GM10248 (cell line): ENCODE measurements around the gene GAB2.

ENCODE experiments used
- CTCF ChIA-PET: fragments of 300-600 bp; sonication (Branson Sonifier 250); formaldehyde crosslinking; extraction: SDS; loops from one replicate; lab custom pipeline; 2021; ENCODE audit warnings: antibody characterized with exemption; lab: Yijun Ruan, JAX
- POLR2A ChIA-PET: fragments of 350-650 bp; sonication (Branson Sonifier 250); formaldehyde crosslinking; extraction: SDS; loops from one replicate; lab custom pipeline; 2020; ENCODE audit warnings: antibody characterized with exemption; lab: Yijun Ruan, JAX
- DNase-seq: peaks from one replicate; pipeline ENCODE4 v3.0.0; 2012; ENCODE audit errors: extremely low spot score
- TF ChIP-seq, protein P1 (sequence below): IDR thresholded peaks from 2 replicates; pipeline ENCODE4 v1.5.1; 2012; ENCODE audit warnings: mild to moderate bottlenecking, low read depth; ENCODE audit errors: extremely low read depth, missing control alignments, control extremely low read depth

GAB2 gene

DNA sequence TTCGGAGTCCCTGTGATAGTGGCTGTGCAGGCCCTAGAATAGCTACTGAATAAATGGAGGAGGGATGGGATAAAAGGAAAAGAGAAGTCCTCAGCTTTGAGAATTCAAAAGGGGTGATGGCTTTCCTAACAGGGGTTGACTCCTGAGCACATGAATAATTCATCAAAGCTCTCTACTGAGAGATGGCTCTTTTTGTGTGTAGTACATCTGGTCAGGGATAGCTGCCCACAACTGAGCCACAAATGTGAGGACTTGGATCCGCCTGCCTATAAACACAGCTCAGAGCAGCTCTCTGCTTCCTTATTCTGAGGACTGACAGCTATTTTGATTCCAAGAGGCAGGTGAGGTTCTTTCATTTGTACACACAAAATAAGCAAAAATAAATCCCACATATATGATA lies 146.6 kb downstream of the GAB2 start:
- CTCF ChIA-PET, result interaction anchor here (1.5 to 1.8 kb wide), 2 partner anchors 8 to 15 kb away, joined by 5 read pairs; no protein-coding TSS in a partner anchor
- POLR2A ChIA-PET, result no interaction called here
- DNase-seq, result no peak
- TF ChIP-seq, protein P1, sequence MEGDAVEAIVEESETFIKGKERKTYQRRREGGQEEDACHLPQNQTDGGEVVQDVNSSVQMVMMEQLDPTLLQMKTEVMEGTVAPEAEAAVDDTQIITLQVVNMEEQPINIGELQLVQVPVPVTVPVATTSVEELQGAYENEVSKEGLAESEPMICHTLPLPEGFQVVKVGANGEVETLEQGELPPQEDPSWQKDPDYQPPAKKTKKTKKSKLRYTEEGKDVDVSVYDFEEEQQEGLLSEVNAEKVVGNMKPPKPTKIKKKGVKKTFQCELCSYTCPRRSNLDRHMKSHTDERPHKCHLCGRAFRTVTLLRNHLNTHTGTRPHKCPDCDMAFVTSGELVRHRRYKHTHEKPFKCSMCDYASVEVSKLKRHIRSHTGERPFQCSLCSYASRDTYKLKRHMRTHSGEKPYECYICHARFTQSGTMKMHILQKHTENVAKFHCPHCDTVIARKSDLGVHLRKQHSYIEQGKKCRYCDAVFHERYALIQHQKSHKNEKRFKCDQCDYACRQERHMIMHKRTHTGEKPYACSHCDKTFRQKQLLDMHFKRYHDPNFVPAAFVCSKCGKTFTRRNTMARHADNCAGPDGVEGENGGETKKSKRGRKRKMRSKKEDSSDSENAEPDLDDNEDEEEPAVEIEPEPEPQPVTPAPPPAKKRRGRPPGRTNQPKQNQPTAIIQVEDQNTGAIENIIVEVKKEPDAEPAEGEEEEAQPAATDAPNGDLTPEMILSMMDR, result no peak

DNA sequence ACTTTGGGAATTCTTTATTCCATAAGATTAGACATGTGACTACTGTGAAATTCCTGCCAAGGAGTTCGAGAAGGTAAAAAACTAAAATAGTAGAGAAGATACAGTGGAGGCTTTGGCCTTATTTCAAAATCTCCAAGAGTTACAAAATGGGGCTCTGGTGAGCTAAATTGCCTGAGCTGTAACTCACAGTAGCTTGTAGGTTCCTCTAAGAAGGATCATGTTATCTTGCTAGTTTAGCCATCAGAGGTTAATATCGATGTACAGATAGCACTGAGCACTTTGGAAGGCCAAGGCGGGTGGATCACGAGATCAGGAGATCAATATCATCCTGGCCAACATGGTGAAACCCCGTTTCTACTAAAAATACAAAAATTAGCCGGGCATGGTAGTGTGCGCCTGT lies 147.8 kb downstream of the GAB2 start:
- ChIA-PET POLR2A (no interaction called here), CTCF (interaction anchor here (1.8 to 2.0 kb wide), 2 partner anchors 16 to 29 kb away, joined by 4 to 5 read pairs; no protein-coding TSS in a partner anchor)
- no peak for DNase-seq
- TF ChIP-seq, protein P1, result no peak

DNA sequence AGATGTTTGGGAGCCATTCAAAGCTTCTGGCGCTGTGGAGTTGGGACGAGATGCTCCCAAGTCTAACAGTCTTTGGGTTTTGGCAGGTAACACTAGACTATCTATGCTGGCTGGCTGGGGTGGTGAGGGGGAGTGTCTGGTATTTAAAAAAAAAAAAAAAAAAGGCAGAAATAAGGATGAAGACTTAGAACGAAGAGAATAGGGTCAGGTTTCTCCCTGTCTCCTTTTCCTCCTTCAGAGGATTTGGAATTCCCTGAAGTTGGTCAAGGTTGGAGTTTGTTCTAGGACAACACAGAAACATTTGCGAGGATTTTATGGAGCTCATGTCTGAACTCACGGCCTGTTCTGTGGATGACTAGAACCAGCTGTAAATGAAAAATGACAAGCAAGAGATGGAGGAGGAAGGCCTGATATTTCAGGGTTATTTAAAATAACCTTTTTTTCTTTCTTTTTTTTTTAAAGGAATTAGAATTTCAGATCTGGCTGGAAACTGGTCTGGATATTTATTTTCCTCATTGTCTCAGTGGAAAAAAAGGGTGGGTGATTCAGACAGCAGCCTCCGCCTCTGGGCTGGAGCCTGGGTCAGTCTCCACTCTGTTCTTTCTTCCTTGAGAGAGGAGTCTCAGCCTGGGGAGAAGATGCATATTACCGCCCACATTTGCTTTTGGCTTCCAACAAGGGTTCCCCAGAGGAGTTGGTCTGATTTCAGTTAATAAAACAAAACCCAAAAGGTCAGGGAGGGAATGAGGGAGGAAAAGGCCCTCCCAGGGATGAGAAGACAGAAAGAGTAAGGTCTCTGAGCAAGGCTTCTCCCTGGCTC lies 148.8 kb downstream of the GAB2 start:
- no peak for DNase-seq
- TF ChIP-seq, protein P1, result no peak
- CTCF ChIA-PET, result interaction anchor here (2.0 kb wide), 1 partner anchor 28 kb away, joined by 4 read pairs; no protein-coding TSS in a partner anchor
- POLR2A ChIA-PET, result no interaction called here

DNA sequence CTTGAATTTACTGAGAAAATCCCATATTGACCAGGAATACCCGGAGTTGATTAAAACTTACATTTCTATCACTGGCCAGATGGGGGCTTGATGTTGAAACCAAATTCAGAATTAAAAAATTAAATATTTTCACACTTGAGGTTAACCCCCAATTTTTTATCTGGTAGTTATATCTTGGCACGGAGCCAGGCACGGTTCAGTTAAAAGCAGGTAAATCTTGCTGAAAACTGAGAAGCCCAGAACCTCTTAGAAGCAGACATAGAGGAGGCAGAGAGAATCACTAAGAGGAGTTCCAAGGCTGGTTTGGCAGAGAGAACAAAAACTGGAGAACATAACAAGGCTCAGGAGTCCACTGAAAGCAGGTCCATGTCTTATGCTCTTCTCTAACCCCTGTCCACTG lies 151.2 kb downstream of the GAB2 start:
- DNase-seq, result no peak
- TF ChIP-seq, protein P1, result no peak
- POLR2A ChIA-PET, result no interaction called here
- CTCF ChIA-PET, result no interaction called here

DNA sequence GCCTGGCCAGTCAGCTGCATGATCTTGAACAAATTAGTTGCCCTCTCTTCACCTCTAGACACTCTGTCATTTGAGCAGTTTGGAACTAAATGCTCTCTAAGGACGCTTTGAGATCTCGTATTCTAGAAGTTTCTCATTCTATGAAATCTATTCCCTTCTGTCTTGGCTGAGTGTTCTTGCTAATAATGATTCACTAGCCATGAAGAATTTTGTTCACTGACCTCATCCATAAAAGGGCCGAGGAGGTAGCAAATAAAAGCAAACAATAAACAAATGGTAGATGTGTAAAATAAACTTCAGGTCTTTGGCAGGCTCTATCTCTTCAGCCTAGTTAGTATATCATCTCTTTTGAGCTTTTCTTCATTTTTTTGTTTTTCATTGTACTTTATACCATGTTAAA lies 152.3 kb downstream of the GAB2 start:
- TF ChIP-seq, protein P1, result no peak
- no peak for DNase-seq
- POLR2A ChIA-PET, result no interaction called here
- CTCF ChIA-PET, result interaction anchor here (1.0 to 1.3 kb wide), 3 partner anchors 11 to 27 kb away, joined by 3 to 6 read pairs (median 3); no protein-coding TSS in a partner anchor

DNA sequence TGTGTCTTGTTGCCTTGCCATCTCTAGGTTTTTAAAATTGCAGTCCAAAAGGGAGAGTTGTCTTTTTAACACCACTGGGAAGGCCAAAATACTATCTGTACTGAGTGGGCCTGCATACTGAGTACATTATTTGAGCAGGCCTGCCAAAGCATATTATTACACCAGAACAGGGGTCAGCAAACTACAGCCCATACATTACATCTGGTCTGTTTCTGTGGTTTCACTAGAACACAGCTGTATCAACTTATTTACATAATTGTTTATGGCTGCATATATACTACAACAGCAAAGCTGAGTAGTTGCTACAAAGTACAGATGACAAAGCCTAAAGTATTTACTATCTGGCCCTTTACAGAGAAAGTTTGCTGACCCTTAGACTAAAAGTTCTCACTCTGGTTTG lies 154.9 kb downstream of the GAB2 start:
- ChIA-PET CTCF (interaction anchor here (0.8 to 2.5 kb wide), 10 partner anchors 9 to 298 kb away, joined by 3 to 9 read pairs (median 4); no protein-coding TSS in a partner anchor), POLR2A (no interaction called here)
- DNase-seq, result no peak
- TF ChIP-seq, protein P1, result no peak
